ENCODE data around the gene ATP10B. TPM values are rescaled to one million over a fixed set of nuclear protein-coding genes. Genes with fewer than 3 reads are reported as not detected.

Gene ATP10B
- total and polyA plus RNA-seq, 10 of the 15 experiments (the other 5 are each of a cell fraction or from before 2014, with no cell fraction given), result not detected

DNA sequence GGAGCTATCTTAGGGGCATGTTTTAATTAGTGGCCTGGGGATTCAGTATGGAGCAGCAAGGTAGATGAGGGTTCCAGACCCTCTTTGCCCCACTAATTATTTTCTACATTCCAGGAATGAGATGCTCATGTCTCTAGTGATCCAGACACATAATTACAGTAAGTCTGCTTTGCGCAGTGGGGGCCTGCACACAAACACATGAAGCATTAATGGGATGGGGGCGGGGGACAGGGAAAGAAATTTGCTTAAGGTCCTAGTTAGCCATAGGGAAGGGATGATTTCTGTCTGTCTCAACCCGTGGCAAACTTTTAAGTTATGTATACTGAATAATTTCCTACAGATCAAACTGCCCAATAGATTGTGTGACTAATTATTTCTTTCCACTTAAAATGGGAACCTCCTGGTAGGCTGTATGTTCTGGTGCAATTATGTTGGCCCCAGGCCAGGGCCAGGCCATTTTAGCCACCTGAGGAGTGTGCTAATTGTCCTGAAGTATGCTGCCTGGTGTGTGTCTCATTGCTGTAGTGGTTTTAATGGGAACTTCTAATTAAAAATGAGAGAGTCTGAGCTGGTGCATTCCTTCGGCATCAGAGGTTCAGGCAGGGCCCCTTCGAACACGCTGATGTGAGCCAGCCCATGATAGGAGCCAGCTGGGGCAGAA lies 295.9 kb downstream of the ATP10B start:
- H3K4me2 ChIP-seq (ENCODE audit: control insufficient read depth, insufficient read depth), result no peak overlapping the region
- H3K27ac ChIP-seq (ENCODE audit: control insufficient read depth, insufficient read depth), result no peak overlapping the region
- 57% methylated on average over 6 of the region's 6 CpGs for WGBS (ENCODE audit: insufficient coverage, insufficient replicate concordance, low lambda C conversion rate, missing lambda C conversion rate)
- no peaks in the 10 kb centered on the region for H3K9me3 ChIP-seq (replicated peaks; ENCODE audit: control insufficient read depth, insufficient read depth, low read length)
- no peak overlapping the region for H3K9ac ChIP-seq (ENCODE audit: control insufficient read depth, insufficient read depth, low read length)
- FAIRE-seq (no peak), DNase-seq (ENCODE audit: low read depth, low spot score) (no peak), ATAC-seq (no peak)
- no TSS peak for BruUV-seq (replicated peaks)
- H3K4me3 ChIP-seq, result no peak overlapping the region
- in situ Hi-C loops (cut with MboI) (no loop called here), intact Hi-C loops (cut with micrococcal nuclease; ENCODE audit: unreplicated experiment) (no loop called here)
- ChIA-PET POLR2A (no interaction called here), RAD21 (ENCODE audit: unreplicated experiment) (no interaction called here), CTCF (no interaction called here), SMC1A (ENCODE audit: uncharacterized antibody, unreplicated experiment) (no interaction called here)
- no peaks in the 10 kb centered on the region for H3K79me2 ChIP-seq (ENCODE audit: control insufficient read depth, insufficient read depth, low read length)
- H3K4me1 ChIP-seq (ENCODE audit: control insufficient read depth, insufficient read depth, low read length), result no peaks in the 10 kb centered on the region
- no peak for TF ChIP-seq PAX8 (IDR thresholded peaks at IDR 0.05)
- no peak for TF ChIP-seq MYB (IDR thresholded peaks at IDR 0.05; ENCODE audit: borderline replicate concordance, low read depth, low read length)
- TF ChIP-seq SMAD1 (IDR thresholded peaks at IDR 0.05; ENCODE audit: low read depth, partially characterized antibody), result no peak
- no peaks in the 10 kb centered on the region for H3K27me3 ChIP-seq (replicated peaks in 1 of 2; ENCODE audit: control insufficient read depth in 2 of 2, insufficient read depth in 2 of 2, low read length in 1 of 2)
- no peaks in the 10 kb centered on the region; the same call in 1 of the 2 replicates for H4K20me1 ChIP-seq (ENCODE audit: control insufficient read depth, insufficient read depth)
- no peaks in the 10 kb centered on the region for H3K36me3 ChIP-seq (ENCODE audit: control insufficient read depth in 2 of 2, insufficient read depth in 2 of 2, low read length in 1 of 2)
- H2AFZ ChIP-seq (ENCODE audit: control insufficient read depth, low read depth, low read length), result no peak overlapping the region

DNA sequence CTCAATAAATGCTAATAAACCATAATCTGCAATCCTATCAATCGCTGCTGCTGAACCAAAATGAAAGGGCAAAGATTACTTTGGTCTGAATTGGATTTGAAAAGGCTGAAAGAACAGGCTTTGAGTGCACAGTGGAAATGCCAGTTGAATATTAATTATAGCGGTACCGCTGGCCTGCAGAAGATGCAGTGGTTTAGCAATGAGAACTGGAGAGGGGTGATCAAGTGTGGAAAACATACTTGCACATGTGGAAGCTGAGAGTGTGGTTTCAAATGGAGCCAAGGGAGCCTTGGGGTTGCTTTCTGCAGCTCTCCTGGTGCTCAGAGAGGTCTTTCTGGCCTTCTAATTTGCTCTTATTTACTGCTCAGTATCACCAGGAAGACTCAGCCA lies 296.4 kb downstream of the ATP10B start:
- intact Hi-C loops (cut with micrococcal nuclease; ENCODE audit: unreplicated experiment), result no loop called here
- WGBS (ENCODE audit: insufficient coverage, insufficient replicate concordance, low lambda C conversion rate, missing lambda C conversion rate), result 65% methylated on average over 3 of the region's 3 CpGs

More for the DNA sequence above, 296.4 kb downstream of the ATP10B start:
- Histone ChIP-seq H3K79me2 (ENCODE audit: control insufficient read depth, insufficient read depth, low read length) (no peaks in the 10 kb centered on the region), H3K9me3 (replicated peaks; ENCODE audit: control insufficient read depth, insufficient read depth, low read length) (no peaks in the 10 kb centered on the region), H3K27ac (ENCODE audit: control insufficient read depth, insufficient read depth) (no peak overlapping the region), H3K4me3 (no peak overlapping the region), H3K4me1 (ENCODE audit: control insufficient read depth, insufficient read depth, low read length) (no peaks in the 10 kb centered on the region), H3K27me3 (replicated peaks in 1 of 2; ENCODE audit: control insufficient read depth in 2 of 2, insufficient read depth in 2 of 2, low read length in 1 of 2) (no peaks in the 10 kb centered on the region), H3K9ac (ENCODE audit: control insufficient read depth, insufficient read depth, low read length) (no peak overlapping the region), H3K36me3 (ENCODE audit: control insufficient read depth in 2 of 2, insufficient read depth in 2 of 2, low read length in 1 of 2) (no peaks in the 10 kb centered on the region), H2AFZ (ENCODE audit: control insufficient read depth, low read depth, low read length) (no peak overlapping the region), H3K4me2 (ENCODE audit: control insufficient read depth, insufficient read depth) (no peak overlapping the region), H4K20me1 (ENCODE audit: control insufficient read depth, insufficient read depth) (no peaks in the 10 kb centered on the region; the same call in 1 of the 2 replicates)
- FAIRE-seq (no peak), DNase-seq (ENCODE audit: low read depth, low spot score) (no peak), ATAC-seq (no peak)
- BruUV-seq (replicated peaks), result no TSS peak
- in situ Hi-C loops (cut with MboI), result no loop called here
- ChIA-PET CTCF (no interaction called here), SMC1A (ENCODE audit: uncharacterized antibody, unreplicated experiment) (no interaction called here), POLR2A (no interaction called here), RAD21 (ENCODE audit: unreplicated experiment) (no interaction called here)
- TF ChIP-seq KAT2A (conservative IDR thresholded peaks at IDR 0.05; ENCODE audit: control insufficient read depth, low read depth, low read length), result no peak
- no peak for TF ChIP-seq CHD1 (IDR thresholded peaks at IDR 0.05; ENCODE audit: low read depth, low read length)

All from GM12878 (cell line).